ENCODE results near the gene HNF1B. TPM values are rescaled to one million over a fixed set of nuclear protein-coding genes. Genes with fewer than 3 reads are reported as not detected.

HNF1B gene
- total RNA-seq, 2 experiments from 2014 or later: not detected

- Histone ChIP-seq H3K4me2 (ENCODE audit: low read length) (no peak overlapping the region), H2AFZ (ENCODE audit: low read length) (no peak overlapping the region), H3K9me3 (ENCODE audit: low read length) (no peaks in the 10 kb centered on the region), H3K4me1 (ENCODE audit: insufficient read depth, low read length, poor library complexity, severe bottlenecking) (no peaks in the 10 kb centered on the region), H3K36me3 (ENCODE audit: insufficient read depth, low read length) (no peaks in the 10 kb centered on the region), H4K20me1 (ENCODE audit: insufficient read depth, low read length) (no peaks in the 10 kb centered on the region), H3K79me2 (ENCODE audit: insufficient read depth, low read depth, low read length) (no peaks in the 10 kb centered on the region), H3K27ac (ENCODE audit: low read depth, low read length, poor library complexity, severe bottlenecking) (no peak overlapping the region), H3K9me2 (ENCODE audit: insufficient read depth, low read length) (no peaks in the 10 kb centered on the region), H3K4me3 (ENCODE audit: low read depth, low read length, poor library complexity, severe bottlenecking) (no peak overlapping the region)
- CTCF ChIA-PET (ENCODE audit: unreplicated experiment): no interaction called here
- no TSS peak for BruUV-seq (replicated peaks)
- intact Hi-C loops (cut with micrococcal nuclease; ENCODE audit: unreplicated experiment): no loop called here
- POLR2A ChIA-PET: no interaction called here
- DNase-seq (ENCODE audit: low spot score): no peak
- TF ChIP-seq EZH2phosphoT487 (IDR thresholded peaks at IDR 0.05; ENCODE audit: borderline replicate concordance, low read depth, low read length) (no peak), CTCF (conservative IDR thresholded peaks at IDR 0.05; ENCODE audit: low read length) (no peak)
These were observed 26.4 kb downstream of the HNF1B start for GRCh38 chr17:37718324-37719048.

GRCh38 chr17:37717627-37718323 lies 27.1 kb downstream of the HNF1B start:
- H3K9me2 ChIP-seq (ENCODE audit: insufficient read depth, low read length): no peaks in the 10 kb centered on the region
- BruUV-seq (replicated peaks): no TSS peak
- no peaks in the 10 kb centered on the region for H3K4me1 ChIP-seq (ENCODE audit: insufficient read depth, low read length, poor library complexity, severe bottlenecking)
- no peaks in the 10 kb centered on the region for H3K9me3 ChIP-seq (ENCODE audit: low read length)
- intact Hi-C loops (cut with micrococcal nuclease; ENCODE audit: unreplicated experiment): no loop called here
- no peak overlapping the region for H3K4me2 ChIP-seq (ENCODE audit: low read length)
- no peaks in the 10 kb centered on the region for H3K36me3 ChIP-seq (ENCODE audit: insufficient read depth, low read length)
- ChIA-PET CTCF (ENCODE audit: unreplicated experiment) (no interaction called here), POLR2A (no interaction called here)
- H3K27ac ChIP-seq (ENCODE audit: low read depth, low read length, poor library complexity, severe bottlenecking): no peak overlapping the region
- TF ChIP-seq EZH2phosphoT487 (IDR thresholded peaks at IDR 0.05; ENCODE audit: borderline replicate concordance, low read depth, low read length) (no peak), CTCF (conservative IDR thresholded peaks at IDR 0.05; ENCODE audit: low read length) (no peak)
- no peaks in the 10 kb centered on the region for H3K79me2 ChIP-seq (ENCODE audit: insufficient read depth, low read depth, low read length)
- no peak overlapping the region for H3K4me3 ChIP-seq (ENCODE audit: low read depth, low read length, poor library complexity, severe bottlenecking)
- H2AFZ ChIP-seq (ENCODE audit: low read length): no peak overlapping the region
- no peak for DNase-seq (ENCODE audit: low spot score)
- H4K20me1 ChIP-seq (ENCODE audit: insufficient read depth, low read length): no peaks in the 10 kb centered on the region

GRCh38 chr17:37714897-37715296 lies 30.0 kb downstream of the HNF1B start:
- TF ChIP-seq CTCF (conservative IDR thresholded peaks at IDR 0.05; ENCODE audit: low read length) (no peak), EZH2phosphoT487 (IDR thresholded peaks at IDR 0.05; ENCODE audit: borderline replicate concordance, low read depth, low read length) (no peak)
- no peaks in the 10 kb centered on the region for H3K79me2 ChIP-seq (ENCODE audit: insufficient read depth, low read depth, low read length)
- no peak for DNase-seq (ENCODE audit: low spot score)
- H3K27ac ChIP-seq (ENCODE audit: low read depth, low read length, poor library complexity, severe bottlenecking): no peak overlapping the region
- no peak overlapping the region for H2AFZ ChIP-seq (ENCODE audit: low read length)
- no peaks in the 10 kb centered on the region for H3K9me2 ChIP-seq (ENCODE audit: insufficient read depth, low read length)
- H3K4me1 ChIP-seq (ENCODE audit: insufficient read depth, low read length, poor library complexity, severe bottlenecking): no peaks in the 10 kb centered on the region
- no peak overlapping the region for H3K4me2 ChIP-seq (ENCODE audit: low read length)
- ChIA-PET POLR2A (no interaction called here), CTCF (ENCODE audit: unreplicated experiment) (no interaction called here)
- H3K36me3 ChIP-seq (ENCODE audit: insufficient read depth, low read length): no peaks in the 10 kb centered on the region
- H3K9me3 ChIP-seq (ENCODE audit: low read length): no peaks in the 10 kb centered on the region
- intact Hi-C loops (cut with micrococcal nuclease; ENCODE audit: unreplicated experiment): no loop called here
- H4K20me1 ChIP-seq (ENCODE audit: insufficient read depth, low read length): no peaks in the 10 kb centered on the region
- no peak overlapping the region for H3K4me3 ChIP-seq (ENCODE audit: low read depth, low read length, poor library complexity, severe bottlenecking)
- BruUV-seq (replicated peaks): no TSS peak
